ENCODE measurements around the gene PSTPIP2. TPM values are rescaled to one million over a fixed set of nuclear protein-coding genes. Genes with fewer than 3 reads are reported as not detected.

PSTPIP2 gene
- total and polyA plus RNA-seq, 5 donors from 2014 or later, result 10.3 to 16.1 (median 12.4) TPM

DNA sequence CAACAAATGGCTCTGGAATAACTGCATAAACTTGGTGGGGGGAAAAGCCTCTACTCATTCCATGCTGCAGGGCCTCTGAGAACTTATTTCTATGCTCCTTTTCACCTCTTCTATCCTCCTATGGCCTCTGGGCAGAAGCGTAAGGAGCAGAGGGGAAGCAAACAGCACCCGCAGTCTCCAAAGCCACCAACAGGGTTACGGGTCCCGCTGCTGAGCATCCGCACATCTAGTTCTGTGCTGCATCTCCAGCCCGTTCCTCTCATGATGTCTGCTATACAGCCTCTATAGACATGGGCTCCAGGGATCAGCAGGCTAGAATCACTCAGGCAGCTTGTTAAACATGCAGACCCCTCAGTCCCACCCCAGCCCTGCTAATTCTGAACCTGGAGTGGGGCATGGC is 25.9 kb downstream of the PSTPIP2 start:
- Histone ChIP-seq H3K4me3 (ENCODE audit: low read depth, low read length) (no peak overlapping the region), H3K27me3 (ENCODE audit: control insufficient read depth, insufficient read depth, low read length) (no peaks in the 10 kb centered on the region), H3K27ac (ENCODE audit: insufficient read depth, low read length, poor library complexity, severe bottlenecking) (no peak overlapping the region), H3K36me3 (ENCODE audit: control insufficient read depth, insufficient read depth, low read length) (no peaks in the 10 kb centered on the region), H3K9me3 (ENCODE audit: control insufficient read depth in 2 of 2, low read length in 2 of 2) (no peaks in the 10 kb centered on the region), H3K4me1 (ENCODE audit: control insufficient read depth, insufficient read depth, low read length, poor library complexity, severe bottlenecking) (peaks cover 14% of the 10 kb centered on the region)
- no peaks in the 10 kb centered on the region for H3K27me3 Mint-ChIP-seq
- peak overlapping the region in 1 of 3 donors; percentile 76 for H3K27ac Mint-ChIP-seq
- H3K4me3 Mint-ChIP-seq, result no peak overlapping the region
- peaks cover 0 to 36% (median 23%) of the 10 kb centered on the region in 4 donors for H3K4me1 Mint-ChIP-seq
- peaks cover 3% of the 10 kb centered on the region for H3K36me3 Mint-ChIP-seq
- peaks cover 0 to 1% (median 0%) of the 10 kb centered on the region in 7 donors for H3K9me3 Mint-ChIP-seq
- DNase-seq (no peak), ATAC-seq (ENCODE audit: low read depth in 2 of 2) (no peak)

DNA sequence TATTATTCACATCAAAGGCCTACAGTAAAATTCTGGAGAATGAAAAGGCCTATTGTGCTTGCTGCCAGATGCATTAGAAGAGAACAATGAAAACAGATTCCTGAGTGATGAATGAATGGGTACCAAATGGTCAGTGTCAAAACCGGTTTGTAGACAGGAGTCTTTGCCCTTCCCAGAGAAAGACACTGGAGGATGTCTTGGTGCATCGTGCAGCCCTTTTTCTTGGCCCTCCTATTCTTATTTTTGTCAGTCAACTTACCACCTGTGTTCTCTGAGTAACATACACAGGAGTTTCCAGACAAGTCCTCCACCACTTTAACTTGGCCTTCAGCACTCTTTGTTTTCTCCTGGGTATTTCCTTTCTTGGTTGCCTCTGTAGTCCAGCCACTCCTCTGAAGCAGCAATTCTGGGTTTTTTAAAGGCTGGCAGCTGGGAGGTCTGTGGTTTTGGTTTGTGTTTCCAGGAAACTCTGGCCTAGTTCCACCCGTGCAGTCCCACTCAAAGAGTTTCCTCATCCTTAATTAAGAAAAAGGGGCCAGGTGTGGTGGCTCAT is 29.4 kb downstream of the PSTPIP2 start:
- Mint-ChIP-seq H3K9me3 (no peaks in the 10 kb centered on the region), H3K27ac (peak overlapping the region; percentile 15 to 85 (median 82)), H3K4me1 (peaks cover 5 to 49% (median 36%) of the 10 kb centered on the region in 4 donors), H3K36me3 (peaks cover 13% of the 10 kb centered on the region), H3K4me3 (peak overlapping the region in 2 of 4 donors; percentile 39 to 45), H3K27me3 (peaks cover 4% of the 10 kb centered on the region)
- Histone ChIP-seq H3K36me3 (ENCODE audit: control insufficient read depth, insufficient read depth, low read length) (no peaks in the 10 kb centered on the region), H3K27ac (ENCODE audit: insufficient read depth, low read length, poor library complexity, severe bottlenecking) (no peak overlapping the region), H3K4me1 (ENCODE audit: control insufficient read depth, insufficient read depth, low read length, poor library complexity, severe bottlenecking) (peaks cover 25% of the 10 kb centered on the region), H3K4me3 (ENCODE audit: low read depth, low read length) (no peak overlapping the region), H3K27me3 (ENCODE audit: control insufficient read depth, insufficient read depth, low read length) (no peaks in the 10 kb centered on the region), H3K9me3 (ENCODE audit: control insufficient read depth in 2 of 2, low read length in 2 of 2) (no peaks in the 10 kb centered on the region)
- DNase-seq (peak in 1 of 3 donors; percentile 78), ATAC-seq (ENCODE audit: low read depth in 2 of 2) (no peak)

DNA sequence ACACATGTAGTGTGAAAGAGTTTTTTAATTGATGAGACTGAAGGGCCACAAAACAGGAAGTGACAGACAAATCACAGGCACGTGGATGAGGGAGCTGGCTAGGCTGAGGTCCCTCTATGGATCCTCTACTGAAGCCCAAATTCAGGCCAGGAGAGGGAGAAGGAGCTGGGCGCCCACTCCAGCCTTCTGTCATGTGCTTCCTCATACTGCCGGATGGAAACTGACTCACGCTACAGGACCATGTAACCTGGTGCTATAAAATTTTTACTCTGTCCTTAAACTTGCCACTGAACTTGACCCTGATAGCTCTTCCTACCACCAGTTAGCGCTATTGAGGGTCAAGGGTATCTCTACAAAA is 31.3 kb downstream of the PSTPIP2 start:
- Mint-ChIP-seq H3K36me3 (peaks cover 15% of the 10 kb centered on the region), H3K4me1 (peaks cover 5 to 41% (median 34%) of the 10 kb centered on the region in 4 donors), H3K27me3 (peaks cover 4% of the 10 kb centered on the region), H3K9me3 (no peaks in the 10 kb centered on the region), H3K4me3 (peak overlapping the region in 1 of 4 donors; percentile 28), H3K27ac (peak overlapping the region; percentile 88 to 89 (median 88))
- no peaks in the 10 kb centered on the region for H3K27me3 ChIP-seq (ENCODE audit: control insufficient read depth, insufficient read depth, low read length)
- peaks cover 25% of the 10 kb centered on the region for H3K4me1 ChIP-seq (ENCODE audit: control insufficient read depth, insufficient read depth, low read length, poor library complexity, severe bottlenecking)
- no peaks in the 10 kb centered on the region for H3K9me3 ChIP-seq (ENCODE audit: control insufficient read depth in 2 of 2, low read length in 2 of 2)
- ATAC-seq (ENCODE audit: low read depth in 2 of 2) (no peak), DNase-seq (peak in 1 of 3 donors; percentile 60)
- no peak overlapping the region for H3K27ac ChIP-seq (ENCODE audit: insufficient read depth, low read length, poor library complexity, severe bottlenecking)
- no peak overlapping the region for H3K4me3 ChIP-seq (ENCODE audit: low read depth, low read length)
- no peaks in the 10 kb centered on the region for H3K36me3 ChIP-seq (ENCODE audit: control insufficient read depth, insufficient read depth, low read length)

DNA sequence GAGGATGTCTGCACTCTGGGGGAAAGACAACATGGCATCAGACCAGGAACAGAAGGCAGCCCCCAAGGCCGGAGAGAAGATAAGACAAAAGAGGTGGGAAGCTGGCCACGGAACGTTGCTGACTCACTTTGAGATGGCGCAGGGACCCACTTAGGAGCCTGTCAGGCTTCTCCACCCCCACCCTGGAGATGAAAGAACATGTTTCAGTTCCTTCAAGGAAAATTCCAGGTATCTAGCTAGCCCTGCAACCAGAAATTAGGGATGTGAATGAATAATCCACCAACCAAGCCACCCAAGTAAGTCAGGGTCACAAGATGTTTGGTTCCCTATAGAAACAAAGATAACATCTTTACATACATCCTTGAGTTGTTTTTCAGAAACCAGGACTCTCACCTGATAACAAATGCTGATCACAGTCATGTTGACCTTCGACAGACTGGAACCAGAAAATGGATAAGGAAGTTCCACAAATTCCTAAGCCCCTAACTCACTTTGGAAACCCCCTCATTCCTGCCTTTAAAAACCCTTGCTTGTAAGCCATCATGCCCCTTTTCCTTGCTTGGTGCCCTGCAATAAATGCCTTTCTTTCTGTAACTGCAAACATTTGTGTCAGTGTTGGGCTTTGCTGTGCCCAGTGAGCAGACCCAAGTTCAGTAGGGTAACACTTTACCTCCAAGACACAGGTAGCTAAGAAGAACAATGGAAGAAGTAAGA is 31.9 kb downstream of the PSTPIP2 start:
- peaks cover 5 to 41% (median 33%) of the 10 kb centered on the region in 4 donors for H3K4me1 Mint-ChIP-seq
- peaks cover 15% of the 10 kb centered on the region for H3K36me3 Mint-ChIP-seq
- Histone ChIP-seq H3K4me1 (ENCODE audit: control insufficient read depth, insufficient read depth, low read length, poor library complexity, severe bottlenecking) (peaks cover 25% of the 10 kb centered on the region), H3K27ac (ENCODE audit: insufficient read depth, low read length, poor library complexity, severe bottlenecking) (no peak overlapping the region), H3K4me3 (ENCODE audit: low read depth, low read length) (no peak overlapping the region), H3K36me3 (ENCODE audit: control insufficient read depth, insufficient read depth, low read length) (no peaks in the 10 kb centered on the region), H3K9me3 (ENCODE audit: control insufficient read depth in 2 of 2, low read length in 2 of 2) (no peaks in the 10 kb centered on the region), H3K27me3 (ENCODE audit: control insufficient read depth, insufficient read depth, low read length) (no peaks in the 10 kb centered on the region)
- ATAC-seq (ENCODE audit: low read depth in 2 of 2) (no peak), DNase-seq (no peak)
- peak overlapping the region in 2 of 4 donors; percentile 28 to 33 for H3K4me3 Mint-ChIP-seq
- peaks cover 4% of the 10 kb centered on the region for H3K27me3 Mint-ChIP-seq
- no peaks in the 10 kb centered on the region for H3K9me3 Mint-ChIP-seq
- H3K27ac Mint-ChIP-seq, result peak overlapping the region; percentile 88 to 89 (median 88)

DNA sequence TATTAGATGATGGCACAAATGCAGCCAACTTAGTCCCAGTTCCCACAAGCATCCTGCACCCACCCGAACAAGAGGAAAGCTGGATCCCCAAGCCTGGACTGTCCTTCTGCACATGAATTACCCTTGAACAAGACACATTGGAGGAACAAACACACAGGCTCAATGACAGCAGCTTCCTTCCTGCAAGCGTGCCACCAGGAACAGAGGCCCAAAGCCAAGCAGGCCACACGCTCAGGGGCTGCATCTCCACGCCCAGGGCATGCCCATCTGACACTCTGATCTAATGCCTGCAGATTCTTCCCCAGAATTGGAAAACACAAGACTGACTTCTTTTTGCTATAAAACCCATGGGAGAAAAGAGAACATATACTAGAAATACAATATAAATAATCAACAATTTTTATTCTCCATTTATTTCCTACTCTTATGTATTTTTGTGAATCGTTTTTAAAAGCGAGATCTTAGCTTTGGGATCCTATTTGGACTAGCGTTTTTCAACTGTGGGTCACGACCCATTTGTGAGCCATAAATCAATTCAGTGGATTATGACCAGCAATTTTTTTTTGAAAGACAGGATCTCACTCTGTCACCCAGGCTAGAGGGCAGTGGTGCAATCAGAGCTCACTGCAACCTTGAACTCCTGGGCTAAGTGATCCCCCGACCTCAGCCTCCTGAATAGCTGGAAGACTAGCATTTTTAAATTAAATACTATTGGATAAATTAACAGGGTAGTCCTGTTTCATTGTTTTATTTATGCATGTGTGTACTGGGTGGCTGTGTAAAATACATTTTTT is 34.4 kb downstream of the PSTPIP2 start:
- no peaks in the 10 kb centered on the region for H3K27me3 ChIP-seq (ENCODE audit: control insufficient read depth, insufficient read depth, low read length)
- no peak overlapping the region for H3K27ac ChIP-seq (ENCODE audit: insufficient read depth, low read length, poor library complexity, severe bottlenecking)
- H3K4me3 Mint-ChIP-seq, result no peak overlapping the region
- H3K36me3 Mint-ChIP-seq, result peaks cover 23% of the 10 kb centered on the region
- H3K9me3 ChIP-seq (ENCODE audit: control insufficient read depth in 2 of 2, low read length in 2 of 2), result no peaks in the 10 kb centered on the region
- H3K36me3 ChIP-seq (ENCODE audit: control insufficient read depth, insufficient read depth, low read length), result no peaks in the 10 kb centered on the region
- no peak for DNase-seq
- ATAC-seq (ENCODE audit: low read depth in 2 of 2), result no peak
- no peak overlapping the region for H3K4me3 ChIP-seq (ENCODE audit: low read depth, low read length)
- no peaks in the 10 kb centered on the region for H3K9me3 Mint-ChIP-seq
- H3K27ac Mint-ChIP-seq, result no peak overlapping the region
- H3K27me3 Mint-ChIP-seq, result peaks cover 4% of the 10 kb centered on the region
- peaks cover 5 to 31% (median 25%) of the 10 kb centered on the region in 4 donors for H3K4me1 Mint-ChIP-seq
- H3K4me1 ChIP-seq (ENCODE audit: control insufficient read depth, insufficient read depth, low read length, poor library complexity, severe bottlenecking), result peaks cover 20% of the 10 kb centered on the region

DNA sequence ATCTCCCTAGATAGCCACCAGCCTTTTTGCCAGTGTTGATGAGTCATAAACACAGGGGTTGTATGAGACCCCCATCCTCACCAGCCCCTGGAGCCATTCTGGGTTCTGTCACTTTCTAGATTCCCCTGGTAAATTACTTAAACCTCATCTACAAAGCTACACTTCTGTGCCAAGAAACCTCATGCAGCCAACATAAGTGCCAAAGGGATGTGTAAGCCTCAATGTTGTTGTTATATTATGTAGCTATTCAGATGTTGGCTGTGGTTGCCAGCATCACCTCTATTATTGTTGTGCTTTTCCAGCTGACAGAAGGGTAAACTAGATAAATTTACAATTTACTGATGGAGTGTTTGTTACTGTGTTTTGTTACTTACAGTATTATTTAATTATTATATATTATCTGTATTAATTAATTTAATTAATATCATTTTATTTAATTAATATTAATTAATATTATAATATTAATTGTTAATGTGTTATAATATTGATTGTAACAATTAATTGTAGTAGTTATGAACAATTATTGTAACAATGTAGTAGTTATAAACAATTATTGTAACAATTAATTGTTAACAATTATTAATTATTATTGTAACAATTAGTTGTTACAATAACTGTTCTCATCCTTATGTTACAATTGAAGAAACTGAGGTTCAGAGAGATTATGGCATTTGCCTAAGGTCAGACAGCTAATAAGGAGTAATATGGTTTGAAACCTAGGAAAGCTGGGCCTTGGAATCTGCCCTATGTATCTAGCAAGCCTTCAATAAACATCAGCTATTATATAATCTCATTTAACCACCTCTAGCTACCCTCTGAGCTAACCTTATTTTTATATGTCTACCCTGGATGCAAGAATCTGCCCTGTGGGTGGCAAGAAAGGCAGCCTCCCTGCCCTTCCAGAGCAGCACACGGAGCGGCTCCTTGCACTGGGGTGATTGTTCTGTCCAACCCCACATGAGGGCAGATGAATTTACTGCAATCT is 36.1 kb downstream of the PSTPIP2 start:
- ATAC-seq (ENCODE audit: low read depth in 2 of 2) (no peak), DNase-seq (no peak)
- Mint-ChIP-seq H3K27me3 (peaks cover 6% of the 10 kb centered on the region), H3K36me3 (peaks cover 34% of the 10 kb centered on the region), H3K9me3 (peaks cover 0 to 1% (median 0%) of the 10 kb centered on the region in 7 donors), H3K4me3 (no peak overlapping the region), H3K27ac (peak overlapping the region in 1 of 3 donors; percentile 46), H3K4me1 (peaks cover 5 to 17% (median 14%) of the 10 kb centered on the region in 4 donors)
- H3K27me3 ChIP-seq (ENCODE audit: control insufficient read depth, insufficient read depth, low read length), result no peaks in the 10 kb centered on the region
- no peak overlapping the region for H3K27ac ChIP-seq (ENCODE audit: insufficient read depth, low read length, poor library complexity, severe bottlenecking)
- H3K9me3 ChIP-seq (ENCODE audit: control insufficient read depth in 2 of 2, low read length in 2 of 2), result no peaks in the 10 kb centered on the region
- H3K4me3 ChIP-seq (ENCODE audit: low read depth, low read length), result no peak overlapping the region
- H3K36me3 ChIP-seq (ENCODE audit: control insufficient read depth, insufficient read depth, low read length), result no peaks in the 10 kb centered on the region
- peaks cover 10% of the 10 kb centered on the region for H3K4me1 ChIP-seq (ENCODE audit: control insufficient read depth, insufficient read depth, low read length, poor library complexity, severe bottlenecking)

DNA sequence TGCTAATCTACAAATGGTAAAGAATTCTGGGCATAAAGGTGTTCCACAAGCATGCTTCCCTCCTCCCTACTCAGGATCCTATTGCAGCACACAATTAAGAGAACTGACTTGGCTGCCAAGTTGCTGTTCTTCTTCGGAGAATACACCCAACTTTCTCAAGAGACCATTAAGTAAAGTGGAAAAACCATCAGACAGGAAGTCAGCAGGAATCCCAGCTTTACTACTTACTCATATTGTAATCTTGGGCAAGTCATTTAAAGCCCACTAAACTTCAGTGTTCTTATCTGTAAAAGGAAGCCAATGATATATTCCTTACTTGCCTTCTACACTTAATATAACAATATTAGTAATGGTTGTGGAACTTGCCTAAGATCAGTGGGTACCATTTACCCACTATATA is 37.8 kb downstream of the PSTPIP2 start:
- no peak overlapping the region for H3K4me3 Mint-ChIP-seq
- no peaks in the 10 kb centered on the region for H3K4me1 ChIP-seq (ENCODE audit: control insufficient read depth, insufficient read depth, low read length, poor library complexity, severe bottlenecking)

More for the DNA sequence above, 37.8 kb downstream of the PSTPIP2 start:
- H3K36me3 ChIP-seq (ENCODE audit: control insufficient read depth, insufficient read depth, low read length), result no peaks in the 10 kb centered on the region
- H3K9me3 Mint-ChIP-seq, result peaks cover 0 to 2% (median 0%) of the 10 kb centered on the region in 7 donors
- no peak overlapping the region for H3K27ac ChIP-seq (ENCODE audit: insufficient read depth, low read length, poor library complexity, severe bottlenecking)
- ATAC-seq (ENCODE audit: low read depth in 2 of 2) (no peak), DNase-seq (no peak)
- no peak overlapping the region for H3K27ac Mint-ChIP-seq
- peaks cover 30% of the 10 kb centered on the region for H3K36me3 Mint-ChIP-seq
- H3K9me3 ChIP-seq (ENCODE audit: control insufficient read depth in 2 of 2, low read length in 2 of 2), result no peaks in the 10 kb centered on the region
- no peak overlapping the region for H3K4me3 ChIP-seq (ENCODE audit: low read depth, low read length)
- peaks cover 12% of the 10 kb centered on the region for H3K27me3 Mint-ChIP-seq
- H3K27me3 ChIP-seq (ENCODE audit: control insufficient read depth, insufficient read depth, low read length), result no peaks in the 10 kb centered on the region
- H3K4me1 Mint-ChIP-seq, result peaks cover 0 to 2% (median under 1%) of the 10 kb centered on the region in 4 donors

All from CD4-positive, CD25-positive, alpha-beta regulatory T cell (primary cell).